Measurements from ENCODE around the gene TPX2.

- TF ChIP-seq, protein P1, sequence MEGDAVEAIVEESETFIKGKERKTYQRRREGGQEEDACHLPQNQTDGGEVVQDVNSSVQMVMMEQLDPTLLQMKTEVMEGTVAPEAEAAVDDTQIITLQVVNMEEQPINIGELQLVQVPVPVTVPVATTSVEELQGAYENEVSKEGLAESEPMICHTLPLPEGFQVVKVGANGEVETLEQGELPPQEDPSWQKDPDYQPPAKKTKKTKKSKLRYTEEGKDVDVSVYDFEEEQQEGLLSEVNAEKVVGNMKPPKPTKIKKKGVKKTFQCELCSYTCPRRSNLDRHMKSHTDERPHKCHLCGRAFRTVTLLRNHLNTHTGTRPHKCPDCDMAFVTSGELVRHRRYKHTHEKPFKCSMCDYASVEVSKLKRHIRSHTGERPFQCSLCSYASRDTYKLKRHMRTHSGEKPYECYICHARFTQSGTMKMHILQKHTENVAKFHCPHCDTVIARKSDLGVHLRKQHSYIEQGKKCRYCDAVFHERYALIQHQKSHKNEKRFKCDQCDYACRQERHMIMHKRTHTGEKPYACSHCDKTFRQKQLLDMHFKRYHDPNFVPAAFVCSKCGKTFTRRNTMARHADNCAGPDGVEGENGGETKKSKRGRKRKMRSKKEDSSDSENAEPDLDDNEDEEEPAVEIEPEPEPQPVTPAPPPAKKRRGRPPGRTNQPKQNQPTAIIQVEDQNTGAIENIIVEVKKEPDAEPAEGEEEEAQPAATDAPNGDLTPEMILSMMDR (IDR thresholded peaks at IDR 0.05) = no peak
- no peak for TF ChIP-seq POLR2AphosphoS5 (IDR thresholded peaks at IDR 0.05)
- TF ChIP-seq POLR2A (IDR thresholded peaks at IDR 0.05) = no peak
Measured at GRCh38 chr20:31784354-31785044, 45.4 kb downstream of the TPX2 start.
